DND-41 (cell line): ENCODE measurements around the gene TECR.

Source experiments
- EZH2 ChIP-seq: IDR thresholded peaks from 3 replicates; pipeline ENCODE4 v1.6.1; 2012; ENCODE audit warnings: borderline replicate concordance, low read depth, mild to moderate bottlenecking, moderate library complexity, low read length, inconsistent platforms; ENCODE audit not compliant: severe bottlenecking
- TF ChIP-seq, protein P1 (sequence below): IDR thresholded peaks from 2 replicates; pipeline ENCODE4 v1.5.1; 2012; ENCODE audit warnings: borderline replicate concordance, low read length, moderate library complexity, mild to moderate bottlenecking; ENCODE audit not compliant: poor library complexity, severe bottlenecking; ENCODE audit errors: extremely low read depth

DNA sequence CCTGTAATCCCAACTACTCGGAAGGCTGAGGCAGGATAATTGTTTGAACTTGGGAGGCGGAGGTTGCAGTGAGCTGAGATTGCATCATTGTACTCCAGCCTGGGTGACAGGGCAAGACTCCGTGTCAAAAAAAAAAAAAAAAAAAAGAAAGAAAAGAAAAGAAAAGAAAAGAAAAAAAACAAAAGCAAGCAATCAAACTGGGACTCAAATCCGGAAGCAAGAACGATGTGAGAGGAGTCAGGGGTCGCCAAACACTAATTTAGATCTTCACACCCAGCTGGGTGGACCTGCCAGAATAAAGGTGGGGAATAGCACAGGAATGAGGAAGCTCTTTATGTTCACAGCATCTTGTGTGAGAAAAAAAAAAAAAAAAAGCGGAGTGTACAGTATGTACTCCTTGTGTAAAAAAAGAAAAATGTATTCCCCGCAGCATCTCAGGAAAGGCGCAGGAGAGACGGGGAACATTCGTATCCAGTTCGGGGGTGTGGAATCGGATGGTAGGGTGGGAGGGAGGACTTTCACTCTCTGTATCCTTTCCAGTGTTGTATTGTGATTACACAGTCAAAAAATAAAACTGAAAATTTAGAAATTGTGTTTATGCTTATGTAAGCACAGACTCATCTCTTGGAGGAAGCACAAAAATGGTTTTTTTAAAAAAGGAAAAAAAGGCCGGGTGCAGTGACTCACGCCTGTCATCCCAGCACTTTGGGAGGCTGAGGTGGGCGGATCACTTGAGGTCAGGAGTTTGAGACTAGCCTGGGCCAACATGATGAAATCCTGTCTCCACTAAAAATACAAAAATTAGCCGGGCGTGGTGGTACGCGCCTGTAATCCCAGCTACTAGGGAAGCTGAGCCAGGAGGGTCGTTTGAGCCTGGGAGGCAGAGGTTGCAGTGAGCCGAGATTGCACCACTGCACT, 18.8 kb upstream of the TECR start:
- TF ChIP-seq, protein P1, sequence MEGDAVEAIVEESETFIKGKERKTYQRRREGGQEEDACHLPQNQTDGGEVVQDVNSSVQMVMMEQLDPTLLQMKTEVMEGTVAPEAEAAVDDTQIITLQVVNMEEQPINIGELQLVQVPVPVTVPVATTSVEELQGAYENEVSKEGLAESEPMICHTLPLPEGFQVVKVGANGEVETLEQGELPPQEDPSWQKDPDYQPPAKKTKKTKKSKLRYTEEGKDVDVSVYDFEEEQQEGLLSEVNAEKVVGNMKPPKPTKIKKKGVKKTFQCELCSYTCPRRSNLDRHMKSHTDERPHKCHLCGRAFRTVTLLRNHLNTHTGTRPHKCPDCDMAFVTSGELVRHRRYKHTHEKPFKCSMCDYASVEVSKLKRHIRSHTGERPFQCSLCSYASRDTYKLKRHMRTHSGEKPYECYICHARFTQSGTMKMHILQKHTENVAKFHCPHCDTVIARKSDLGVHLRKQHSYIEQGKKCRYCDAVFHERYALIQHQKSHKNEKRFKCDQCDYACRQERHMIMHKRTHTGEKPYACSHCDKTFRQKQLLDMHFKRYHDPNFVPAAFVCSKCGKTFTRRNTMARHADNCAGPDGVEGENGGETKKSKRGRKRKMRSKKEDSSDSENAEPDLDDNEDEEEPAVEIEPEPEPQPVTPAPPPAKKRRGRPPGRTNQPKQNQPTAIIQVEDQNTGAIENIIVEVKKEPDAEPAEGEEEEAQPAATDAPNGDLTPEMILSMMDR, result no peak
- no peak for TF ChIP-seq EZH2
